HFFc6 (cell line): ENCODE results near the gene INPP4B. TPM values are rescaled to one million over a fixed set of nuclear protein-coding genes. Genes with fewer than 3 reads are reported as not detected.

Experiments
- DNase-seq: peaks from one replicate; pipeline ENCODE4 v3.0.0-alpha.2; 2018
- H3K27ac Mint-ChIP-seq: 2 replicates; pipeline ENCODE4 v1.8.0; 2020; ENCODE audit warnings: mild to moderate bottlenecking, mixed read lengths
- H3K27me3 Mint-ChIP-seq: 2 replicates; pipeline ENCODE4 v1.8.0; 2021; ENCODE audit warnings: mild to moderate bottlenecking, moderate library complexity, mixed read lengths; ENCODE audit not compliant: insufficient read depth
- H3K36me3 Mint-ChIP-seq: 2 replicates; pipeline ENCODE4 v1.8.0; 2021; ENCODE audit warnings: low read depth, mixed read lengths
- H3K4me1 Mint-ChIP-seq: 2 replicates; pipeline ENCODE4 v1.8.0; 2020; ENCODE audit warnings: low read depth, mixed read lengths
- H3K4me3 Mint-ChIP-seq: 2 replicates; pipeline ENCODE4 v1.8.0; 2020; ENCODE audit warnings: mild to moderate bottlenecking, moderate library complexity, mixed read lengths
- H3K9me3 Mint-ChIP-seq: 2 replicates; pipeline ENCODE4 v1.8.0; 2020; ENCODE audit warnings: mild to moderate bottlenecking, mixed read lengths
- total RNA-seq, 6 experiments: library from RNA; stranded (reverse); fragmentation: NEBNext Ultra II Directional; extraction: Animal tissue kit (Norgen Biotek cat#: 25700); gene quantifications; 2 replicates in 1 of 6; 3 replicates in 5 of 6; pipeline ENCODE4 v1.2.3, GENCODE V29; 2021
- TF ChIP-seq, protein P1 (sequence below): fragments of 200-600 bp; sonication (generic); IDR thresholded peaks from 2 replicates; pipeline ENCODE4 v1.5.0; 2021; ENCODE audit warnings: antibody characterized with exemption, mild to moderate bottlenecking

The INPP4B gene
- total RNA-seq, 6 experiments from 2014 or later, result 36.1 to 48.9 (median 40.1) TPM

DNA sequence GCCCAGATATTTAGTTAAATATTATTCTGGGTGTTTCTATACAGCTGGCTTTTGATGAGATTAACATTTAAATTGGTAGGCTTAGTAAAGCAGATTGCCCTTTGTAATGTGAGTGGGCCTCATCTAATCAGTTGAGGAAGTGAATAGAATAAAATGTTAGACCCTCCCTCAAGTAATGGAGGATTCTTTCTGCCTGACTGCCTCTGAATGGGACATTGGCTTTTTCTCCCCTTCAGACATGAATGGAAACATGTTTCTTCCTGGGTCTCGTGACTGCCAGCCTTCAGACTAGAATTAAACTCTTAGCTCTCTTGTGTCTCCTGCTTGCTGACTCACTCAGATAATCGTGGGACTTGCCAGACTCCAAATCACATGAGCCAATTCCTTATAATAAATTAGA, 266.7 kb downstream of the INPP4B start:
- H3K27ac Mint-ChIP-seq, result no peak overlapping the region
- no peaks in the 10 kb centered on the region for H3K9me3 Mint-ChIP-seq
- H3K4me1 Mint-ChIP-seq, result peaks cover 9% of the 10 kb centered on the region
- H3K27me3 Mint-ChIP-seq, result peaks cover 2% of the 10 kb centered on the region; the same call in 1 of the 2 replicates
- no peaks in the 10 kb centered on the region for H3K36me3 Mint-ChIP-seq
- H3K4me3 Mint-ChIP-seq, result no peak overlapping the region
- TF ChIP-seq, protein P1, sequence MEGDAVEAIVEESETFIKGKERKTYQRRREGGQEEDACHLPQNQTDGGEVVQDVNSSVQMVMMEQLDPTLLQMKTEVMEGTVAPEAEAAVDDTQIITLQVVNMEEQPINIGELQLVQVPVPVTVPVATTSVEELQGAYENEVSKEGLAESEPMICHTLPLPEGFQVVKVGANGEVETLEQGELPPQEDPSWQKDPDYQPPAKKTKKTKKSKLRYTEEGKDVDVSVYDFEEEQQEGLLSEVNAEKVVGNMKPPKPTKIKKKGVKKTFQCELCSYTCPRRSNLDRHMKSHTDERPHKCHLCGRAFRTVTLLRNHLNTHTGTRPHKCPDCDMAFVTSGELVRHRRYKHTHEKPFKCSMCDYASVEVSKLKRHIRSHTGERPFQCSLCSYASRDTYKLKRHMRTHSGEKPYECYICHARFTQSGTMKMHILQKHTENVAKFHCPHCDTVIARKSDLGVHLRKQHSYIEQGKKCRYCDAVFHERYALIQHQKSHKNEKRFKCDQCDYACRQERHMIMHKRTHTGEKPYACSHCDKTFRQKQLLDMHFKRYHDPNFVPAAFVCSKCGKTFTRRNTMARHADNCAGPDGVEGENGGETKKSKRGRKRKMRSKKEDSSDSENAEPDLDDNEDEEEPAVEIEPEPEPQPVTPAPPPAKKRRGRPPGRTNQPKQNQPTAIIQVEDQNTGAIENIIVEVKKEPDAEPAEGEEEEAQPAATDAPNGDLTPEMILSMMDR, result no peak
- no peak for DNase-seq

DNA sequence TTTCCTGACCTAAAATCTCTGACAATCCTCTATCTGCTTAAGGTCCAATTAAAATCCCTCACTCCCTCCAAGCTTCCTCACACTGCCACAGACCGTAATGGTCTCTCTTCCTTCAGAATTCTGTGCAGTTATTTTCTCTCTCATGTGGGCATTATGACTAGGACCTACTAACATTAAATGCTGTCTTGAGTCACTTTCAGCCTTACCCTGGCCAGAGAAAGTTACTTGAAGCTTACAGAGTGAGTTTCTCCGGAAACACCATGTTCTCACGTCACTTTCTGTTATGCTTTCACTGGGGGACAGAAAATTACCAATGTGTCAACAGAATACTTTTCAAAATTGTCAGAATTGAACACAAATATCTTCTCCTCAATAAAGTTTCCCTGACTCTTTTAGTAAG, 271.8 kb downstream of the INPP4B start:
- no peak overlapping the region for H3K27ac Mint-ChIP-seq
- TF ChIP-seq, protein P1, result no peak
- no peak overlapping the region for H3K4me3 Mint-ChIP-seq
- no peak for DNase-seq
- H3K27me3 Mint-ChIP-seq, result no peaks in the 10 kb centered on the region
- H3K4me1 Mint-ChIP-seq, result no peaks in the 10 kb centered on the region; the same call in 1 of the 2 replicates
- no peaks in the 10 kb centered on the region for H3K36me3 Mint-ChIP-seq
- H3K9me3 Mint-ChIP-seq, result no peaks in the 10 kb centered on the region

DNA sequence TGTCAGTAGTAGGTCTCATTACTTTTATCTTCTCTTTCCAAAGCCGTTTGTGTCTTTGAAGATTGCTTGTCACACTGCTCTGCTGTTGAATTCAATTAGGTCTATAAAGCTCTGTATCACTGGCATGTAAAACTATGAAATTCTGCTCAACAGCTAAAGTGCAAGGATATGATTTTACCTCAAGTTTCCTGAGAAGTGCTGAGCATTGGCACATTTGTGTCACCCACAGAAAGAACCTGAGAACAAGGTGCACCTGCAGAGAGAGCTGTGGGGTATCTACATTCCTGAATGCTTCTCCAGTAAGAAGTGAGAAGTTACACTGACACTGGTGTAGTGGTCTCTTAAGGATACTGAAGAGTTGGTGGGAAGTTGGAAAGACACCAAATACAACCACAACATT, 274.0 kb downstream of the INPP4B start:
- Mint-ChIP-seq H3K9me3 (no peaks in the 10 kb centered on the region), H3K27ac (no peak overlapping the region), H3K4me3 (no peak overlapping the region), H3K4me1 (peaks cover 22% of the 10 kb centered on the region), H3K36me3 (no peaks in the 10 kb centered on the region), H3K27me3 (no peaks in the 10 kb centered on the region)
- TF ChIP-seq, protein P1, result no peak
- DNase-seq, result no peak

DNA sequence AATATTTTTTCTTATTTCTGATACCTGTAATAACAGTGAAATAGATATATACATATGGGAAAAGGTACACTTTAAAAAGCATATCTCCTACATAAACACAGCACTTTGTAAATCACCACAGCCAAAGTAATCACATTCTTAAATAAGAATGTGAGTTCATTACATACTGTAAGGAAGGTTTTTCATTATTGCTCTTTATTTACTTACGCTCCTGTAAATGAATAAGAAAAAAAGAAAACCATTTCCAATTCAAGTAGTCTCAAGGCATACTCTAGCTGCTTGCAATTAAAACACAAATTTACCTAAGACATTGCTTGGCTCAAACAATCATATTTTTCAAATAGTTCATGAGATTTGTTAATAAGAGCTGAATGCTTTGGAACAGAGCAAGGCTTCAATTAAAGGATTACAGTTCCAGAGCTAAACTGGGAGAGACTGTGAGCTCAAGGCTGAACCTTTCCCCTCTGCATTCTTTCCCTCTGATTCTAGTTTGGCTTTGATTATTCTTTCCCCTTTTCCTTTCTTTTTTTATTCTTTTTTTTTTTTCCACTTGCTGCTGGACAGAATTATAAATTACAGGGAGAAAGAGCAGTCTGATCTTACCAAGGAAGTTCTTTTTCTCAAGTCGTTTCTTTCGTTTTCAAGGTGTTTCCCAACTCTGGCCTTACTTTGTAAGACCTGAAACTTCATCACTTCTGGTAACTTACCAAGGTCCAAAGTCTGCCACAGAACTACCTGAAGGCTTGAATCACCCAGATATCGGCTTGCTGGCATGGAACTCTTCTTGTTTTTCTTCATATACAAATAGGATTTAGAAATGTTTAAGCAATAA, 278.3 kb downstream of the INPP4B start:
- peak; percentile 32 for DNase-seq
- Mint-ChIP-seq H3K27ac (peak overlapping the region; percentile 64), H3K4me1 (peaks cover 49% of the 10 kb centered on the region), H3K9me3 (no peaks in the 10 kb centered on the region; the same call in 1 of the 2 replicates), H3K36me3 (peaks cover 9% of the 10 kb centered on the region; the same call in 1 of the 2 replicates), H3K27me3 (no peaks in the 10 kb centered on the region), H3K4me3 (peak overlapping the region; percentile 51)
- TF ChIP-seq, protein P1, result no peak

DNA sequence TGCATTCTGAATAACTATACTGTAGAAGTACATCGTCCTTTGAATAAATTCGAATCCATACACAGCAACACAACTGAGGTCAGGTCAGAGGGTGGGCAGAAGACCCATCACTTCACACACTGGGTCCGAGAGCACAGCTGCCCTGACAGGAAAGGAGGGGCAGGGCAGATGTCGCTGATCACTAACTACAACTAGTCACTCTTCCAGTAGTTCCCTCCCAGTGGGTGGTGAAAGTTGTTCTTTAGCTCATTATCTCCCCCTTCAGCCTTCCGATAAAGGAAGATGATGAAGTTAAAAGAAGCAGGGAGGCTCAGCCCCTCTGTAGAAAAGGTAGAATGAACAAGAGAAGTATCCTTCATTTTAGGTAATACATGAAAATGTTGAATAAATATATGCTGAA, 278.9 kb downstream of the INPP4B start:
- H3K4me3 Mint-ChIP-seq, result no peak overlapping the region
- TF ChIP-seq, protein P1, result no peak
- H3K27ac Mint-ChIP-seq, result peak overlapping the region; percentile 37; the same call in 1 of the 2 replicates
- DNase-seq, result no peak
- H3K9me3 Mint-ChIP-seq, result no peaks in the 10 kb centered on the region; the same call in 1 of the 2 replicates
- H3K4me1 Mint-ChIP-seq, result peaks cover 49% of the 10 kb centered on the region
- H3K27me3 Mint-ChIP-seq, result no peaks in the 10 kb centered on the region
- H3K36me3 Mint-ChIP-seq, result peaks cover 9% of the 10 kb centered on the region; the same call in 1 of the 2 replicates
